NOMO-1 (cell line): ENCODE data around the gene SYT15.
"Not testable (repeated sequence)": the region's sequence is repeated elsewhere in the genome, so short reads cannot be mapped to it uniquely, and the experiment has no call there.

ENCODE experiments used
- DNase-seq, 2 experiments: peaks; one replicate each; lab custom pipeline; 2025; ENCODE audit not compliant: unreplicated experiment in 2 of 2; lab: John Stamatoyannopoulos, UW

Gene SYT15

DNA sequence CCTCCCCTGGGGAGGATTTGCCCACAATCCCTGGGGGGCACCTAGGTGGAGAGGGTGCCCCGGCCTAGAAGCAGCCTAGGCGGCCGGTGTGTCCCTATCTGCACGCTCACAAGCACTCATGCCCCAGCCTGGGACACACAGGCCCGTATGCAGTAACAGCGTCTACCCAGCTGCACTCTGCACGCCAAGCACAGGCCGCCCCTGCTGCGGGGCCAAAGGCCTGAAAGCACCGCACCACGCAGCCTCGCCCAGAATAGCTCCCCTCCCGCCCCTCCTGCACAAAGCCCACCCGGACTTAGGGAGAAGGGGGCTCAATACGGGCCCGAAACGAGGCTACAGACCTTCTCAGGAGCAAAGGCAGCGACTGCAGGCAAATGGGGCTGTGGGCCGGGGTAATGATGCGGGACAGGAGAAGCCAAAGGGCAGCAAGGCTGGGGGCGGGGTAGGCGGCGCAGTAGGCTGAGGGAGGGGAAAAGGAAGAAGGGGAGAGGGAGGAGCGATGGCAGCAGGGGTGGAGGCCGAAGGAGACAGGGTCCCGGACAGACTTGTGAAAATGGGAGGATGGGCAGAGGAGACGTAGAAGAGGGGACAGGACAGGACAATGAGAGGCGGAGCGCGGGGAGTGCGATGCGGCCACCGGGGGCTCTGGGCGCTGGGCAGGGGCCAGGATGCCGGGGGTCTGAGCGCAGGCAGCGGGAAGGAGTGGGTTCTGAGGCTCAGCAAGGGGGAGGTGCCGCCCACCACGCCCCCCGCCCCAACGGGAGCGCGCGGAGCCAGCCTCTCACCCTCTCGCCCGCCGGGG, 23.0 kb upstream of the SYT15 start:
- DNase-seq = no peak

DNA sequence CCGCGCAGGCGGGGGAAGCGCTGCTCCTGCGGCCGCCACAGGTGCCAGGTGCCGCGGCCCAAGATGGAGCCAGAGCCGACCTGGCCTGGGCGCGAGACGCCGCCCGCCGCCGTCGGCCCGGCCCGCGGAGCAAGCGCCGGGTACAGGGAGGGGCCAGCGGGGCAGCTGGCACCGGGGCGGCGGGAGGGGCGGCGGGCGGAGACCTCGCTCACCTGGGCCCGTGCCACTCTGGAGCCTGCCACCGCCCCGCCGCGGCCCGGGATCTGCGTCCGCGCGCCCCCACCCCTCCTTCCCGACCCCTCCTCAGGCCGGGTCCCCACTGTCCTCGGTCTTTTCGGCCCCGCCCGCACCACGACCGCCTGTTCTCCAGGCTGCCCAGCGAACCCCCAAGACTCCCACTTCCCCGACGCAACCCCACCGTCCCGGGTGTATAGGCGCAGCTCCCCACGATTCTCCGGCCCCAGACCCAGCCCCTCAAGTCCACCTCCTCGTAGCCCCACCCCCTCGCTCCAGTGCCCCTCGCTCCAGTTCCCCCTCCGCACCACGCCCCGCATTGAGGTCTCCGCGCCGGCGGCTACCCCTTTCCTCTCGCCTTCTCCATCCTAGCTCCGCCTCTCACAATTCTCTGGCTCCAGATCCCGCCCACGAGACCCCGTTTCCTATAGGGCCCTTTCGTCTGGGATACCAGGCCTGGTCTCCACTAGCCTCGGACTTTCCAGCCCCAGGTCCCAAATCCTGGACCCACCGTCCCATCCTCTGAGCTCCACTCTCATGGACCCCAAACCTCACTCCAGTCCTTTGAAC, 22.2 kb upstream of the SYT15 start, which contains the start of gene GPRIN2:
GPRIN2 (minus strand) TSS at position 144 of the 804 bp plus-strand sequence. CDS start 5,922 bp downstream, outside the sequence.
- DNase-seq = no peak

DNA sequence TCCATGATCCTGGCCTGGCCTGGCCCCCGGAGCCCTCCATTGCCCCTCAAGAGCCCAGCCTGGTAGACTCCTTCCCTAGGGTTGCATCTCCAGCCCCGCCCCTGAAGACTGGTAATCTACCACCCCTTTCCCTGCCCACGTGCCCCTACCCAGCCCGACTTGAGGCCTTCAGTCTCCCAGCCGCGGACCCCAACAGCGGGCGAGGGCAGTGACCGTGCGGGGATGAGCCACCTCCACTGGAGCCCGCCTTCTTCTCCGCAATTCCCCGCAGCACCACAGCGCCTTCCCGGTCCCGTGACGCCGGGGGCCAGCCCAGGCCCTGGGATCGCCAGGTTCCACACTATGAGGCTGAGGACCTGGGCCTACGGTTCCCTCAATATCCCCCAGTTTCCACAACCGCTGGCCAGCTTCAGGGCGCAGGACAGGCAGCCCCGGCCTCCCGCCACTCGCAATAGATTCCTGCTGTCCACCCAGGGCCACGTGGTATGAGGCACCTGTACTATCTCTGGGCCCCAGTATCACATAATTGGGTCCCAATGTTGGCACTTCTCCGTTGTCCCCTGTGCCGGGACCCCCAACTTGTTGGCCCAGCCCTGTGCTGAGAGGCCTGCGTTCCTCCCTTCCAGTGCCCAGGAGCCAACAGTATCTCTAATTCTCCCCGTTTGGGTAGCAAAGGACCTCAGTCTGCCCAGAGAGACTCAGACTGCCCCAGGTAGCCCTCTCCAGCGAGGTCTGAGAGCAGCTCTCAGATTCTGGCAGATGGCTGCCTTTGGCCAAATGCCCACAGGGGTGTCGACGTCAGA, 21.4 kb upstream of the SYT15 start:
- no peak for DNase-seq

DNA sequence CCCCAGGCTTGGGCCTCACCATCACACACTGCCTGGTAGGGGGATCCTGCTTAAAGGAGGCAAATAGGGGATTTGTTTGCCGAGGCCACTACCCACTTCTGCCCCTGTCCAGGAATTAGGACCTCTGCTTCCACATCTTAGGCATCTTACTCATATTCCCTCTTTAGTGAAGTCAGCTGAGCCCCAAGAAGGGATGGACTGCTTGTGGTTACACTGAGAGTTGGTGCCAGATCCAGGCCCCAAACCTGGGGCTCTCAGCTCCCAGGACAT, 20.9 kb upstream of the SYT15 start:
- DNase-seq = no peak

DNA sequence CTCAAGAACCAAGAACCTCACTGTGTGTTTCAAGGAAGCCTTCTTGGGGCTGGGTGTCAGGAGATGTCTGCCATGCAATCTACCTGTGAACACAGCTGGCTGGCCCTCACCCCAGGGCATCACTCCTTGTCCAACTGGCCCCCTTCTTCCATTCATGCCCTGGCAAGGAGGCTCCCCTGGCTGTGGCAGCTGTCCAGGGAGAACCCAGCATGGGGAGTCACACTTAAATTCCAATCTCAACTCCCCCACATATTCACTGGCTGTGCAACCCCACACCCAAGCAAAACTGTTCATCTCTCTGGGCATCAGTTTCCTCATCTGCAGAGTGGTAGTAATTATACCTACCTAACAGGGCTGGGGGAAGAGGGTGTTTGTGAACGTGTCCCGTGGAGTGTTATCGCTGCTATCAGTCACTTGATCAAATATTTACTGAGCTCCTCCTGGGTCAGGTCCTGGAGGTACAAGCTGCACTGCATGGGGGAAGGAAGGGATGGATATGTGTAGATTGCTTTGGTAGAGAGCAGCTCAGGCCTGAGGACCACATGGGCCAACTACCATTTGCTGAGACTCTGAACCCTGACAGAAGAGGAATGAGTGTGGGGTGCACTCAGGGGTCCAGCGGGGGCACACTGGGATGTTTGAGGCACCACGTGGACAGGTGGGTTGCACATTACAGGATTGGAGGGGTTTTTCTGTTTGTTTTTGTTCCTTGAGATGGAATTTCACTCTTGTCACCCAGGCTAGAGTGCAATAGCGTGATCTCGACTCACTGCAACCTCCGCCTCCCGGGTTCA, 20.3 kb upstream of the SYT15 start:
- DNase-seq = no peak

DNA sequence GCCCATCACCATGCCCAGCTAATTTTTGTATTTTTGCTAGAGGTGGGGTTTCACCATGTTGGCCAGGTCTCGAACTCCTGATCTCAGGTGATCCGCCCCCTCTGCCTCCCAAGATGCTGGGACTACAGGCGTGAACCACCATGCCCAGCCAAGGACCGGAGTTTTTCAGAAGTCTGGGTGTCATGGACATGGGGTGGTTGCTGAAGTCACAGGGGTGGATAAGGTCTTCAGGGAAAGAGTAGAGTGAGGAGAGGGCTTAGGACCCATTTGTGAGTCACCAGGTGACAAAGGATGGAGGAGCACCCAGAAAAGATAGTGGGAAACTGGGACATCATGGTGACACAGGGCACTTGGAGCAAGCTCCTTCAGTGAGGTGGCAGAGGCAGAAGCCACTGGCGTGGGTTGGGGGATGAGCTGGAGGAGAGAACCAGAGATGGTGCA, 19.7 kb upstream of the SYT15 start:
- DNase-seq = no peak

DNA sequence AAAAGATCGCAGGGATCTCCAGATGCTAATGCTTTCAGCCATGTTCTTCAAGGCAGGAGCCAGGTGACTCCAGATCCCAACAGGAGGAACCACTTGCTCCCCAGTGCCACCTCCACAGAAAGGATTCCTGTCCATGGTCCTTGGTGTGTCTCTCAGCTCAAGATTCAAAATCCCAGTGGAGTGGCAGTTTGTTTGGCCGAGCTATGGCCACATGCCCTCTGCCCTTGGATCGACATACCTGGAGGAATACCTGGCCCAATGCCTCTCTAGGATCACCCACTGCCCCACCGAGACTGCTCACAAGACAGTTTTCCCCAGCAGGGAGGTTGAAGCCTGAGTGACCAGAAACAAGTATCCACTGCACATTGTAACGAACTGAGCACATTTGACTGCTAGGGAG, 18.5 kb upstream of the SYT15 start:
- no peak for DNase-seq

DNA sequence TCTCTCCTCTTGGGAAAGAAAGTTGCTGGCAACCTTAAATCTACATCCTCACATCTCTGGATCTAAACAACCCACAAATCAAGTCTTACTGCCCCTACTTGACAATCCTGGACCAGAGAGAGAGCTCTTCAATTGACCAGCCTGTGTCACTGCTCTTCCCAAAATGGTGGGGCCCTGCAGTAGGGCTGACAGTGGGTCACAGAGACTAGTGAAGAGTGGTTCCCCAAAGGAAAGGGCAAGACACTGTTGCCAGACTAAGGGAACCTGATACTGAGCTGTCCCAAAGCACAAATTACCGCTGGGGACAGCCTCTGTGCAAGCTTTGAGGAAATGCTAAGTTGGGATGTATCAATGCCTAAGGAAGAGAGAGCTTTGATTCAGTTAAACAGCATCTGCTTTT, 18.0 kb upstream of the SYT15 start:
- no peak for DNase-seq

DNA sequence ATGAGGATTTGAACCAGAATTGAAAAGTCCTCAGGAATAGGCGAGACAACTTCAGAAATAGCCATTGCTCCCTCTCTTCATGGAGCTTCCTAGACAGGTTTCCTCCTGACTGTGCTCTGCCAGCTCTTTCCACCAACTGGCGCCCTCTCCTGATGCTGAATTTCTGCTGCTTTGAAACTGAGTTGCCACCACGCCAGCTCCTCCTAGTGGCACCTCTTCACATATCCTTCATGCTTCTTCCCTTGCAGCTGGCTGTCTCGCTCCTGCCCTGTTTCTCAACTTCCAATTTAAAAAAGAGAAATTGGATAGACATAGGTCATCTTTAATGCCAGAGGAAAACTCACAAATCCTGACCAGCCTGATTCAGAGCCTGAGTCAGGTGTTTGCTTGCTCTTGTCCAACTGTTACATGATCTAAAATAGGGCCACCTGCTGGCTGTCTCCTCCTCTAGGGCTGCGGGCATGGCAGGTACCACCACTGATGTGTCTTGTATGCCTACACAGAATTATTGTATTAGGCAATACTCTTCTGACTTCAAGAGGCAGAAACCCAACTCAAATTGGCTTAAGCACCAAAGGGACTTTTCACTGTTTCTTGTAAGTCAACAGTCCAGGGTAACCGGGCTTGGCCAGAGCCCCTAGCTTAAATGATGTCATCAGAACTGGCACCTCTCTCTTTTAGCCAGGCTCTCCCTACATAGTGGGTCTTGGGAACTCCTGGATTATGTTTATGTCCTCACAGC, 13.2 kb upstream of the SYT15 start:
- DNase-seq = peak; percentile 37 to 65

DNA sequence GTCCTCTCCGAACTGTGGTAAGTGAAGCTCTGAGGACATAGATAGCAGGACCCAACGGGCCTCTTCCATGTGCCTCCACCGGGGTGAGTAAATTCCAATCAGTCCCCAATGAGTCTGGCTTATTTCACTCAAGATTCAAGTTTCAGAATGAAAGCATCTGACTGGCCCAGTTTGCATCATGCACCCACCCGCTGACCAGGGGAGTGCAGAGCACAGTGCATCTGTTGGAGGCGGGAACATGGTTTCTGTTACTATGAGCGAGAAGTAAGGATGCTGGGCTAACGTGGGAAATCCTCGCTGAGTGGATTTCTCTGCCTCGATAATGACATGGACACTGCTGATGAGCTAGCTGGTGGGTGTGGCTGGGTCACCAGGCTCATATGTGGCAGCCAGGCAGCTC, 11.8 kb upstream of the SYT15 start:
- DNase-seq = not testable (repeated sequence)

DNA sequence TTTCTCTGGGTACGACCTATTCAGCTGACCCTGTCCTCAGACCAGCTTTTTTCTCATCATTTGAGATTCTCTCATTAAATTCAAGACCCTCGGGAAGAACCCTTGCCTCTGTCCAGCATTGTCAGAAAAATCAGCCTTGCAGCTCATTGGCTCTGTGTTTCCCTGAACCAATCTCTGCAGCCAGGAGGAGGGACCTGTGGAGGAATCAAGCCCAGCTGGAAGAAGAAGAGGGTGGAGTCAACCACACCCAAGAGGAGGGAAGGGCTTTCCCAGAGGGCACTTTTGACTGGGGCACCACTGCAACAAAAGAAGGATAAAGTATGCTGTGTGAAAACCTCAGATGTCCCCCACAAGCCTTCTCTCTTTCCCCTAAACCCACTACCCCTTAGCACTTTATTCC, 8.3 kb upstream of the SYT15 start:
- DNase-seq = not testable (repeated sequence)

DNA sequence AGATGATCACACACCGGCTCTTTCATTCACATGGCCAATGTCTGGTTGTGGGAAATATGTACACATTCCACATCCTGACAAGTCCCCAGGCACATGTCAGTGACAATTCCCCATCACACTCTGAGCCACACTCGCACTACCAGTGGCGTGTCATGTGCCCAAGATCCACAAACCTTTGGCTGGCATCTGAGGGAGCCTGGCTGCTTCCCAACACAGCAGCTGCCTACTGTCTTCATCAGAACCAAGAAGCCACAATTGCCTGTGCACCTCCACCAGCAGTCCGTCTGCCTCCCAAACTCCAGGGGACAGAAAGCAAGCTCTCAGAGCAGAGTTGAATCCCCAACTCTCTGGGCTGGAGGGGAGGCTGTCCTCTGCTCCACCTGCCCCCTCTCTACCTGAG, 6.2 kb upstream of the SYT15 start:
- DNase-seq = not testable (repeated sequence)

DNA sequence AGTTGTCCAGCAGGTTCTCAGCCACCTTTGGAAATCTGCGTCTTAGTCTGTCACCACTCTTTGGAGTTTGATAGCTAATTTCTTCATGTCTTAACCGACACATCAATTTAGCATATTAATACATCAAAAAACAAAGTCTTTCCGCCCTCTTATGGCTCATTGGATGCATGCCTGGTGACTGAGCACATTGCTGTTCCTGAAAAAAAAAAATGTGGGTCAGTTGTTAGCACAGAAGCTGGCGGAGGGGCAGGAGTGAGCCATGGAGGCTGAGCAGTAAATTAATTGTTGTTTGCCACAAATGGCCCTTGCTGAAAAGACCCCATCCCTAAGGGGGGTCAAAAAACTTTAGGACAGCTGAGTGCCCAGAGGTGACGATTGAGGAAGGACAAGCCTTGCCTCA, 5.6 kb upstream of the SYT15 start:
- DNase-seq = not testable (repeated sequence)

DNA sequence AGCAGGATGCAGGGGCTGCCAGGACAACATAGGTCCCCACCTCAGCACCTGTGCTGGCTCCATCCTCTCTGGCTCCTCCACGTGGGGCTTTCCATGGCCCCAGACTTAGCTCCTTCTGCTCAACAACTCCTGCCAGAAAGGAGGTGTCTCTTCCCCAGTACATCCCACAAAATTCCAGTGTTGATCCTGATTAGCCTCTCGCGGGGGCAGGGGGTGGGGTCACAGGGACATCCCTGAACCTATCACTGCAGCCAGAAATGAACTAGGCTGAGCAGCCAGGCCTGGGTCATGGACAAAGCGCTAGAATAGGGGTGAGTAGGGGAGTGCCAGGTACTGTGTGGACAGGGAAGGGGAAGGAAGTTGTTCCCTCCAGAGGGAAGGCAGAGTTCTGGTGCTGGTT, 5.0 kb upstream of the SYT15 start:
- not testable (repeated sequence) for DNase-seq

DNA sequence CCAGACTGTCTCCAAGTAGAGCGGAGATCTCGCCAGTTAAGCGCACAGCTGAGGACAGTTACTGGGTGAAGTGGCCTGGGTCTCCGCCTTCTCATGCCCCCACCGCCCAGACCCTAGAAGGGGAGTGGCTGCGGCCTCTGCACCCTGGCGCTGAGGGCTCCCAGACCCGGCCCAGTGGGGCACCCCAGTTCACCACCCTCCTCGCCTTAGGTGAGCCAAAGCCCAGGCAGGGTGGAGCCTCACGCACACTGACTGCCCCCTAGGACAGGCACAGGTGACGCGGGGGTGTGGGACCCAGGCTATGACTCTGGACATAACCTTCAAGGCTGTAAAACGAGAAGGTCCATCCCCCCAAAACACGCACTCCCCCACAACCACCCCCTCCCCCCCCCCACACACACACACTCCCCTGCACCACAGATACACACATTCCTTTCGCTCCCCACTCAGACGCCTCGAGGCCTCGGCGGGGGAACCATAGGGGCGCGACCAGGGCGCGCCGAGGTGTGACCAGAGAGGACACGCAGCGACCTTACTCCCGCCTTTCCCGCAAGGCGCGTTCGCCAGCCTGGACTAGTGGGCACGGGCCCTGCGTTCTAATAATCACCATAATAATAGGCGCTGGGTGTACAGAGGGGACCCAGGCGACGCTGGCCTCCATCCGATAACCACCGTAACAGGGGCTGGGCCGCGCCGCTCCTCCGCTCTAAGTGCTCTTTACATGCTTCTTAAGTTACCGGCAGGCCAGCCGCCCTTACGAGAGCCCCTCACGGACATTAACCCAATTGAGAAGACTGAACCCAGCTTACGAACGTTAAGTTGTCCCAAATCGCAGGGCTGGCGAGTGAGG, 1.1 kb upstream of the SYT15 start:
- DNase-seq = not testable (repeated sequence)

DNA sequence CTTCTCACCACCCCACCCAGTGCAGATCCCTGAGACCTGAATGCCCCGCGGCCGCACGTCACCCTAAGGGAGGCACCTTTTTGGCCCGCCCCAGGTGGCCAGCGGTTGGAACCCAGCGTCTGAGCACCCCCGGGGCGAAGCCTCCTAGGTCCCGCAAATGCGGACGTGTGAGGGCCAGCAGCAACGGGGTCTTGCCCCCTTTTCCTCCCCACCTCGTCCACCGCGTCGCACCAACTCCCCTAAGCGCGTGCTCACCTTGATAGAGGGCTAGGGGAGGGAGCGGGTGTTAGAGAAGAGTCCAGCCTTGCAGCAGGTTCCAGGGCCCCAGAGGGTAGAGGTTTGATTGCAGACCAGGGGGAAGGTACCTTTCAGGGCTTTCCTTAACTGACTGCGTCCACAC, 450 bp downstream of the SYT15 start:
- DNase-seq = not testable (repeated sequence)

DNA sequence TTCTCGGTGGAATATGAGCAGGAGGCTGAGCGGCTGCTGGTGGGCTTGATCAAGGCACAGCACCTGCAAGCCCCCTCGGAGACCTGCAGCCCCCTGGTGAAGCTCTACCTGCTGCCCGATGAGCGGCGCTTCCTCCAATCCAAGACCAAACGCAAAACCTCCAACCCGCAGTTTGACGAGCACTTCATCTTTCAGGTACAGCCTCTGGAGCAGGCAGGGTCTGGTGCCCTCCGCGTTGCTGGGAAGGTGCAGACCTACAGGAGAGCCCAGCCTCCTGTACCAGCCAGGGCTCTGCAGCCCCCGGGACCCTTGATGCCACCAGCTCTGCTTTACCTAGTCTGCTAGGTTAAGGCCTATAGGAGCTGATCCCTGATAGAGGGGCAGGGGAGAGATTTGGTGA, 3.1 kb downstream of the SYT15 start:
- DNase-seq = not testable (repeated sequence)

DNA sequence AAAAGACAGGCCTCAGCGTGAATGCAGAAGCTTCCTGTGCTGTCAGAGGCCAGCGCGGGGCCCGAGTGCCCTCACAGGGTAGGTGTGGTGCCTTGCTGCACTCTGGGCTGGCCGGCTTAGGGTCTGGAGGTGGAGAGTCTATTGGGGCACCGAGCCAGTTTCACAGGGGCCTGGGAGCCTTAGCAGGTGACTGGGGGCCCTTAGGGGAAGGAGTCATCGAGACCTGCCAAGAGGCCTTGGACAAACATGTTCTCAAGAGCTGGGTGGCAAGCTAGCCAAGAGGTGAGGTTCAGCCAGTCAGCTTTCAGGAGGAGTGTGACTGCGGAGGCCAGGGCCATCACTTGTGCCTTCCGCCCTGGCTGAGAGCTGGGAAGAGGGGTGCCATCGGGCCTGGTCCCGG, 3.6 kb downstream of the SYT15 start:
- DNase-seq = not testable (repeated sequence)

DNA sequence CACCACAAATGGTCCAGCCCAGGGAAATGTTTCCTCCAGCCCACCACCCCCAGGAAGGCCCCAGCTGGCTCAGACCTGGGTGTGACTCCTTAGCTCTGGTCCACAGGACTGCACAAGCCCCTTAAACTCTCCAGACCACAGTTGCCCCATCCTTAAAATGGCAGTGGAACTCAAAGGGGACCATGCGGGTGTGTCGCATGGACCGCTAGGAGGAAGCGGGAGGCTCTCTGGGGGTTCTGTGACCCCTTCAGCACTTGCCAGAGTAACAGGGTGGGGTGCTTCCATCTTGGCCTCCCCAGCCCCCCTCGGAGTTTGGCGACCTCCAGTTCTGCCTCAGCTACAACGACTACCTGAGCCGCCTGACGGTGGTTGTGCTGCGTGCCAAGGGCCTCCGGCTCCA, 5.3 kb downstream of the SYT15 start:
- DNase-seq = not testable (repeated sequence)
